Nephron progenitor cell (in vitro differentiated cells): ENCODE data around the gene RSPH9.

Experiments
- DNase-seq: peaks from one replicate; pipeline ENCODE4 v3.0.0; 2021
- H3K27ac Mint-ChIP-seq: 2 replicates; pipeline ENCODE4 v1.8.0; 2021; ENCODE audit warnings: mild to moderate bottlenecking, moderate library complexity, mixed read lengths
- H3K27me3 Mint-ChIP-seq: 2 replicates; pipeline ENCODE4 v1.8.0; 2021; ENCODE audit warnings: mild to moderate bottlenecking, low read depth, mixed read lengths; ENCODE audit not compliant: poor library complexity
- H3K36me3 Mint-ChIP-seq: 2 replicates; pipeline ENCODE4 v1.8.0; 2021; ENCODE audit warnings: low read depth, mixed read lengths
- H3K4me1 Mint-ChIP-seq: 2 replicates; pipeline ENCODE4 v1.8.0; 2021; ENCODE audit warnings: mixed read lengths
- H3K4me3 Mint-ChIP-seq: 2 replicates; pipeline ENCODE4 v1.8.0; 2021; ENCODE audit warnings: mild to moderate bottlenecking, moderate library complexity, mixed read lengths
- H3K9me3 Mint-ChIP-seq: 2 replicates; pipeline ENCODE4 v1.8.0; 2021; ENCODE audit warnings: mild to moderate bottlenecking, moderate library complexity, mixed read lengths
- CTCF ChIP-seq: fragments of 200-600 bp; sonication (generic); IDR thresholded peaks from 2 replicates; pipeline ENCODE4 v1.5.0; 2021; ENCODE audit warnings: antibody characterized with exemption

Gene RSPH9

GRCh38 chr6:43681303-43681702, 36.5 kb downstream of the RSPH9 start:
- Mint-ChIP-seq H3K9me3 (no peaks in the 10 kb centered on the region), H3K27ac (peak overlapping the region; percentile 82), H3K4me3 (no peak overlapping the region), H3K4me1 (peaks cover 71% of the 10 kb centered on the region), H3K27me3 (no peaks in the 10 kb centered on the region), H3K36me3 (peaks cover 34% of the 10 kb centered on the region)
- no peak for TF ChIP-seq CTCF
- DNase-seq, result no peak

- Mint-ChIP-seq H3K27me3 (no peaks in the 10 kb centered on the region), H3K36me3 (peaks cover 34% of the 10 kb centered on the region), H3K4me3 (peak overlapping the region; percentile 72), H3K9me3 (no peaks in the 10 kb centered on the region), H3K27ac (peak overlapping the region; percentile 91), H3K4me1 (peaks cover 84% of the 10 kb centered on the region)
- DNase-seq, result no peak
- TF ChIP-seq CTCF, result no peak
Observed at GRCh38 chr6:43682724-43683429, 38.0 kb downstream of the RSPH9 start.

- TF ChIP-seq CTCF, result no peak
- no peak for DNase-seq
- Mint-ChIP-seq H3K4me1 (peaks cover 90% of the 10 kb centered on the region), H3K27ac (peak overlapping the region; percentile 47), H3K36me3 (peaks cover 27% of the 10 kb centered on the region), H3K9me3 (no peaks in the 10 kb centered on the region), H3K4me3 (no peak overlapping the region), H3K27me3 (peaks cover 3% of the 10 kb centered on the region)
Observed at GRCh38 chr6:43683708-43684455, 39.0 kb downstream of the RSPH9 start.

GRCh38 chr6:43687079-43687436, 42.2 kb downstream of the RSPH9 start:
- no peak for DNase-seq
- H3K27ac Mint-ChIP-seq, result peak overlapping the region; percentile 78
- H3K27me3 Mint-ChIP-seq, result peaks cover 21% of the 10 kb centered on the region
- no peak for TF ChIP-seq CTCF
- H3K4me1 Mint-ChIP-seq, result peaks cover 59% of the 10 kb centered on the region
- no peaks in the 10 kb centered on the region for H3K9me3 Mint-ChIP-seq
- peaks cover 10% of the 10 kb centered on the region for H3K36me3 Mint-ChIP-seq
- H3K4me3 Mint-ChIP-seq, result peak overlapping the region; percentile 96

GRCh38 chr6:43687437-43688347, 42.9 kb downstream of the RSPH9 start, which contains the start of gene MRPS18A:
Gene MRPS18A (minus strand): TSS chr6:43687791. CDS start chr6:43687779, 12 bp downstream.
- TF ChIP-seq CTCF, result no peak
- peaks cover 27% of the 10 kb centered on the region for H3K27me3 Mint-ChIP-seq
- peak within 1 kb of the TSS; percentile 96 for H3K4me3 Mint-ChIP-seq
- H3K9me3 Mint-ChIP-seq, result no peaks in the 10 kb centered on the region
- H3K27ac Mint-ChIP-seq, result peak within 1 kb of the TSS; percentile 78
- peak; percentile 79 for DNase-seq
- H3K36me3 Mint-ChIP-seq, result peaks cover 10% of the 10 kb centered on the region
- peaks cover 52% of the 10 kb centered on the region for H3K4me1 Mint-ChIP-seq
